Keratinocyte (primary cell): ENCODE measurements around the gene FXYD2. TPM values are rescaled to one million over a fixed set of nuclear protein-coding genes. Genes with fewer than 3 reads are reported as not detected.

Experiments used
- DNase-seq: peaks from one replicate; pipeline ENCODE4 v3.0.0-alpha.2; 2011; ENCODE audit warnings: low read depth, missing footprints, low spot score
- FAIRE-seq: peaks from 2 replicates; lab custom pipeline; 2011; peaks lifted over from hg19 to GRCh38; lab: Jason Lieb, UNC
- H2AFZ ChIP-seq: 2 replicates; pipeline ENCODE4 v1.6.0; 2012; ENCODE audit warnings: low read length, control low read depth, inconsistent platforms; ENCODE audit not compliant: control insufficient read depth
- H3K27ac ChIP-seq: 2 replicates; pipeline ENCODE4 v1.5.1; 2011; ENCODE audit warnings: low read length; ENCODE audit not compliant: control insufficient read depth, insufficient read depth
- H3K27me3 ChIP-seq: 3 replicates; pipeline ENCODE4 v1.6.0; 2011; ENCODE audit warnings: low read length; ENCODE audit not compliant: control insufficient read depth, insufficient read depth; ENCODE audit errors: extremely low read depth
- H3K36me3 ChIP-seq, 2 experiments: 2 replicates in 1 of 2; 3 replicates in 1 of 2; pipeline ENCODE4 v1.5.1; 2011; ENCODE audit warnings: low read length in 2 of 2, mild to moderate bottlenecking in 1 of 2; ENCODE audit not compliant: control insufficient read depth in 2 of 2, insufficient read depth in 2 of 2; ENCODE audit errors: extremely low read depth in 1 of 2
- H3K4me1 ChIP-seq: 3 replicates; pipeline ENCODE4 v1.5.1; 2011; ENCODE audit warnings: low read length; ENCODE audit not compliant: control insufficient read depth, insufficient read depth; ENCODE audit errors: extremely low read depth
- H3K4me2 ChIP-seq: 3 replicates; pipeline ENCODE4 v1.6.0; 2011; ENCODE audit warnings: low read depth, low read length; ENCODE audit not compliant: control insufficient read depth, insufficient read depth; ENCODE audit errors: extremely low read depth
- H3K4me3 ChIP-seq, 3 experiments: fragments of 200-600 bp in 1 of 3; sonication (generic) in 1 of 3; 2 replicates in 2 of 3; 3 replicates in 1 of 3; pipeline ENCODE4 v1.5.1; 2011 to 2016; ENCODE audit warnings: low read length in 3 of 3, mild to moderate bottlenecking in 3 of 3, control low read depth in 2 of 3, inconsistent platforms in 1 of 3, low read depth in 1 of 3, mixed read lengths in 1 of 3, mixed run types in 1 of 3, moderate library complexity in 1 of 3; ENCODE audit not compliant: control insufficient read depth in 2 of 3, insufficient read depth in 2 of 3; ENCODE audit errors: extremely low read depth in 1 of 3
- H3K79me2 ChIP-seq: 2 replicates; pipeline ENCODE4 v1.6.0; 2012; ENCODE audit warnings: low read length; ENCODE audit not compliant: control insufficient read depth, insufficient read depth
- H3K9ac ChIP-seq: 3 replicates; pipeline ENCODE4 v1.6.0; 2011; ENCODE audit warnings: low read length; ENCODE audit not compliant: control insufficient read depth, insufficient read depth; ENCODE audit errors: extremely low read depth
- H3K9me1 ChIP-seq: 3 replicates; pipeline ENCODE4 v1.6.0; 2011; ENCODE audit warnings: low read length; ENCODE audit not compliant: control insufficient read depth, insufficient read depth; ENCODE audit errors: extremely low read depth
- H3K9me3 ChIP-seq: 2 replicates; pipeline ENCODE4 v1.5.1; 2012; ENCODE audit warnings: low read depth, low read length; ENCODE audit not compliant: control insufficient read depth
- H4K20me1 ChIP-seq: 3 replicates; pipeline ENCODE4 v1.6.0; 2011; ENCODE audit warnings: low read length; ENCODE audit not compliant: control insufficient read depth, insufficient read depth; ENCODE audit errors: extremely low read depth
- CTCF ChIP-seq, 3 experiments: IDR thresholded peaks in 1 of 3; conservative IDR thresholded peaks in 1 of 3; optimal IDR thresholded peaks in 1 of 3; 2 replicates in 2 of 3; 3 replicates in 1 of 3; pipeline versions ENCODE3 to v1.5.1; 2011; ENCODE audit warnings: low read length in 3 of 3, mild to moderate bottlenecking in 3 of 3, moderate library complexity in 2 of 3, control low read depth in 1 of 3, inconsistent platforms in 1 of 3; ENCODE audit not compliant: insufficient read depth in 2 of 3; ENCODE audit errors: extremely low read depth in 1 of 3
- EZH2 ChIP-seq: IDR thresholded peaks from one replicate; pipeline ENCODE4 v1.6.1; 2012; ENCODE audit warnings: inconsistent platforms, mild to moderate bottlenecking, low read length, moderate library complexity
- dilution Hi-C: fragments of 300-500 bp; cut with MboI; formaldehyde crosslinking; loops from one replicate; pipeline ENCODE4 v1.7.0; 2020; ENCODE audit warnings: low sequenced_read_pairs; ENCODE audit not compliant: extremely low pct_ligation_motif_present
- polyA plus RNA-seq, 5 experiments: library from polyadenylated mRNA; depleted of rRNA in 3 of 5; stranded (reverse) in 3 of 5; stranded (forward) in 1 of 5; unstranded in 1 of 5; fragments of >200 nt; gene quantifications; 1 replicate in 1 of 5; 2 replicates in 3 of 5; 3 replicates in 1 of 5; pipeline versions ENCODE4 v1.2.1 to v1.2.3, GENCODE V29; 2011 to 2012; ENCODE audit warnings: missing spikeins in 2 of 5, low read depth in 1 of 5, low replicate concordance in 1 of 5

Gene FXYD2
- polyA plus RNA-seq, 1 donor (not counting 4 experiments of a cell fraction or from before 2014, with no cell fraction given) = not detected

- H3K9ac ChIP-seq = no peak overlapping the region
- H3K27me3 ChIP-seq = peaks cover 6% of the 10 kb centered on the region
- no peak overlapping the region for H3K4me3 ChIP-seq
- no peak overlapping the region for H3K27ac ChIP-seq
- H4K20me1 ChIP-seq = no peaks in the 10 kb centered on the region
- H3K9me3 ChIP-seq = no peaks in the 10 kb centered on the region
- H3K4me2 ChIP-seq = no peak overlapping the region
- no peaks in the 10 kb centered on the region for H3K79me2 ChIP-seq
- no peaks in the 10 kb centered on the region for H3K36me3 ChIP-seq
- FAIRE-seq (no peak), DNase-seq (no peak)
- H3K4me1 ChIP-seq = peaks cover 25% of the 10 kb centered on the region
- H2AFZ ChIP-seq = no peak overlapping the region
- dilution Hi-C loops = no loop called here
- no peak for TF ChIP-seq CTCF (optimal IDR thresholded peaks at IDR 0.05 in 1 of 3, IDR thresholded peaks at IDR 0.05 in 1 of 3, conservative IDR thresholded peaks at IDR 0.05 in 1 of 3; ENCODE audit: extremely low read depth in 1 of 3, insufficient read depth in 2 of 3, low read length in 3 of 3)
- no peaks in the 10 kb centered on the region for H3K9me1 ChIP-seq
These were observed 3.3 kb upstream of the FXYD2 start for GRCh38 chr11:117827521-117828511.

GRCh38 chr11:117826832-117827231 lies 2.3 kb upstream of the FXYD2 start:
- Histone ChIP-seq H3K9me1 (no peaks in the 10 kb centered on the region), H3K9me3 (no peaks in the 10 kb centered on the region), H3K79me2 (no peaks in the 10 kb centered on the region), H3K27me3 (peaks cover 6% of the 10 kb centered on the region), H4K20me1 (no peaks in the 10 kb centered on the region), H3K9ac (no peak overlapping the region), H3K4me3 (no peak overlapping the region), H3K4me2 (no peak overlapping the region), H3K36me3 (no peaks in the 10 kb centered on the region), H3K27ac (no peak overlapping the region), H3K4me1 (peaks cover 25% of the 10 kb centered on the region), H2AFZ (no peak overlapping the region)
- TF ChIP-seq CTCF (optimal IDR thresholded peaks at IDR 0.05 in 1 of 3, IDR thresholded peaks at IDR 0.05 in 1 of 3, conservative IDR thresholded peaks at IDR 0.05 in 1 of 3; ENCODE audit: extremely low read depth in 1 of 3, insufficient read depth in 2 of 3, low read length in 3 of 3) (no peak), EZH2 (no peak)
- no peak for FAIRE-seq
- dilution Hi-C loops = no loop called here
- DNase-seq = no peak
